AG08396 (cell line): Measurements from ENCODE around the gene PDE1A.

Experiments
- DNase-seq: peaks from one replicate; pipeline ENCODE4 v3.0.0; 2012; ENCODE audit warnings: low spot score, mixed read lengths

The PDE1A gene

GRCh38 chr2:182266909-182267308 is 159.9 kb downstream of the PDE1A start:
- no peak for DNase-seq

- DNase-seq, result no peak
These were observed 161.1 kb downstream of the PDE1A start for GRCh38 chr2:182265718-182266117.

- no peak for DNase-seq
These were observed 164.9 kb downstream of the PDE1A start for GRCh38 chr2:182261860-182262387.

- DNase-seq, result no peak
These were observed 167.1 kb downstream of the PDE1A start for GRCh38 chr2:182259629-182260150.

- DNase-seq, result no peak
These were observed 174.3 kb downstream of the PDE1A start for GRCh38 chr2:182252534-182252933.

- DNase-seq, result no peak
These were observed 177.9 kb downstream of the PDE1A start for GRCh38 chr2:182248898-182249297.

GRCh38 chr2:182248362-182248761 is 178.5 kb downstream of the PDE1A start:
- no peak for DNase-seq

GRCh38 chr2:182247831-182248230 is 179.0 kb downstream of the PDE1A start:
- DNase-seq, result no peak

GRCh38 chr2:182245963-182246362 is 180.9 kb downstream of the PDE1A start:
- no peak for DNase-seq

GRCh38 chr2:182242609-182243008 is 184.2 kb downstream of the PDE1A start:
- DNase-seq, result no peak

- DNase-seq, result no peak
These were observed 184.9 kb downstream of the PDE1A start for GRCh38 chr2:182241936-182242335.

GRCh38 chr2:182240862-182241371 is 185.9 kb downstream of the PDE1A start:
- peak; percentile 14 for DNase-seq

- DNase-seq, result peak; percentile 6
These were observed 196.3 kb downstream of the PDE1A start for GRCh38 chr2:182230561-182230960.

- DNase-seq, result peak; percentile 11
These were observed 197.5 kb downstream of the PDE1A start for GRCh38 chr2:182229297-182229696.

GRCh38 chr2:182228741-182229140 is 198.1 kb downstream of the PDE1A start:
- DNase-seq, result peak; percentile 20

GRCh38 chr2:182228073-182228473 is 198.8 kb downstream of the PDE1A start:
- no peak for DNase-seq

GRCh38 chr2:182226807-182227206 is 200.0 kb downstream of the PDE1A start:
- no peak for DNase-seq

- no peak for DNase-seq
These were observed 202.2 kb downstream of the PDE1A start for GRCh38 chr2:182224669-182225068.

GRCh38 chr2:182220998-182221397 is 205.8 kb downstream of the PDE1A start:
- DNase-seq, result no peak

GRCh38 chr2:182220335-182220734 is 206.5 kb downstream of the PDE1A start:
- no peak for DNase-seq

GRCh38 chr2:182210669-182211068 is 216.2 kb downstream of the PDE1A start:
- no peak for DNase-seq

- DNase-seq, result no peak
These were observed 218.4 kb downstream of the PDE1A start for GRCh38 chr2:182208421-182208820.

- no peak for DNase-seq
These were observed 219.6 kb downstream of the PDE1A start for GRCh38 chr2:182207049-182207746.

GRCh38 chr2:182197529-182197928 is 229.3 kb downstream of the PDE1A start:
- no peak for DNase-seq
